Neutrophil (primary cell): ENCODE measurements around the gene KRT7.

Experiments used
- H3K27ac ChIP-seq: fragments of 200-600 bp; sonication (generic); 2 replicates; pipeline ENCODE4 v1.5.1; 2016; ENCODE audit warnings: mild to moderate bottlenecking, moderate library complexity
- H3K27me3 ChIP-seq: fragments of 200-600 bp; sonication (generic); 2 replicates; pipeline ENCODE4 v1.6.0; 2016; ENCODE audit warnings: mild to moderate bottlenecking
- H3K36me3 ChIP-seq: fragments of 200-600 bp; sonication (generic); 2 replicates; pipeline ENCODE4 v1.5.1; 2017
- H3K4me1 ChIP-seq, 2 experiments: fragments of 200-600 bp in 1 of 2; sonication (generic) in 1 of 2; 1 replicate in 1 of 2; 2 replicates in 1 of 2; pipeline versions ENCODE4 v1.5.1 to v1.6.1; 2013 to 2016; ENCODE audit warnings: low read depth in 1 of 2, low read length in 1 of 2, mild to moderate bottlenecking in 1 of 2, moderate library complexity in 1 of 2; ENCODE audit not compliant: control insufficient read depth in 1 of 2, insufficient read depth in 1 of 2
- H3K4me3 ChIP-seq, 2 experiments: fragments of 200-600 bp in 1 of 2; sonication (generic) in 1 of 2; 1 replicate in 1 of 2; 2 replicates in 1 of 2; pipeline ENCODE4 v1.5.1; 2013 to 2016; ENCODE audit warnings: low read depth in 1 of 2, low read length in 1 of 2, mild to moderate bottlenecking in 1 of 2, moderate library complexity in 1 of 2
- H3K9me3 ChIP-seq: fragments of 200-600 bp; sonication (generic); 2 replicates; pipeline ENCODE4 v1.5.1; 2016
- CTCF ChIP-seq: fragments of 200-600 bp; sonication (generic); IDR thresholded peaks from 2 replicates; pipeline ENCODE4 v1.5.1; 2016; ENCODE audit warnings: antibody characterized with exemption

Gene KRT7

GRCh38 chr12:52231305-52232202 is 1.5 kb upstream of the KRT7 start:
- Histone ChIP-seq H3K4me1 (no peaks in the 10 kb centered on the region), H3K36me3 (no peaks in the 10 kb centered on the region), H3K4me3 (no peak overlapping the region), H3K27ac (no peak overlapping the region), H3K27me3 (peaks cover 83% of the 10 kb centered on the region), H3K9me3 (no peaks in the 10 kb centered on the region)
- no peak for TF ChIP-seq CTCF

- no peak overlapping the region for H3K27ac ChIP-seq
- peaks cover 83% of the 10 kb centered on the region for H3K27me3 ChIP-seq
- H3K36me3 ChIP-seq = no peaks in the 10 kb centered on the region
- H3K4me1 ChIP-seq = no peaks in the 10 kb centered on the region
- no peak for TF ChIP-seq CTCF
- H3K9me3 ChIP-seq = no peaks in the 10 kb centered on the region
- no peak overlapping the region for H3K4me3 ChIP-seq
Measured at GRCh38 chr12:52232203-52232673, 805 bp upstream of the KRT7 start.

GRCh38 chr12:52233462-52234207 is 592 bp downstream of the KRT7 start:
- no peak overlapping the region for H3K27ac ChIP-seq
- H3K9me3 ChIP-seq = no peaks in the 10 kb centered on the region
- H3K4me1 ChIP-seq = no peaks in the 10 kb centered on the region
- no peak overlapping the region for H3K4me3 ChIP-seq
- no peak for TF ChIP-seq CTCF
- peaks cover 79% of the 10 kb centered on the region for H3K27me3 ChIP-seq
- H3K36me3 ChIP-seq = no peaks in the 10 kb centered on the region

GRCh38 chr12:52234223-52234810 is 1.3 kb downstream of the KRT7 start:
- Histone ChIP-seq H3K27me3 (peaks cover 75% of the 10 kb centered on the region), H3K4me3 (no peak overlapping the region)

More at GRCh38 chr12:52234223-52234810, 1.3 kb downstream of the KRT7 start:
- Histone ChIP-seq H3K27ac (no peak overlapping the region), H3K36me3 (no peaks in the 10 kb centered on the region), H3K4me1 (no peaks in the 10 kb centered on the region), H3K9me3 (no peaks in the 10 kb centered on the region)
- no peak for TF ChIP-seq CTCF
